ENCODE measurements around the gene GRM8.

GRCh38 chr7:126442908-126443307, 809.8 kb downstream of the GRM8 start:
- TF ChIP-seq PKNOX1 (IDR thresholded peaks at IDR 0.05) (no peak), SP1 (IDR thresholded peaks at IDR 0.05) (no peak), FOXM1 (IDR thresholded peaks at IDR 0.05; ENCODE audit: borderline replicate concordance) (no peak), L3MBTL2 (conservative IDR thresholded peaks at IDR 0.05) (no peak), ZNF384 (IDR thresholded peaks at IDR 0.05) (no peak)

Measured in HEK293T (cell line).